PC-9 (cell line): Measurements from ENCODE around the gene ATP8B3. TPM values are rescaled to one million over a fixed set of nuclear protein-coding genes. Genes with fewer than 3 reads are reported as not detected.

Source experiments
- BruUV-seq: library from RNA; stranded (reverse); fragments of 400-500 nt; replicated peaks from 2 replicates; lab custom pipeline; 2021; lab: Mats Ljungman, UMichigan
- CTCF ChIA-PET: fragments of 300-600 bp; sonication (Branson Sonifier 250); formaldehyde crosslinking; loops from one replicate; lab custom pipeline; 2022; ENCODE audit warnings: antibody characterized with exemption; lab: Charles Lee
- POLR2A ChIA-PET: fragments of 300-600 bp; sonication (Branson Sonifier 250); formaldehyde crosslinking; loops from one replicate; lab custom pipeline; 2022; ENCODE audit warnings: antibody characterized with exemption; ENCODE audit not compliant: unreplicated experiment; lab: Charles Lee
- DNase-seq, 2 experiments: peaks; one replicate each; pipeline versions ENCODE4 v3.0.0 to v3.0.0-alpha.2; 2015 to 2022; ENCODE audit warnings: mixed read lengths in 1 of 2
- H2AFZ ChIP-seq: fragments of 200-600 bp; sonication (generic); 2 replicates; pipeline ENCODE4 v1.8.1; 2017; ENCODE audit warnings: antibody characterized with exemption
- H3F3A ChIP-seq: fragments of 200-600 bp; sonication (generic); 2 replicates; pipeline ENCODE4 v1.8.1; 2017; ENCODE audit warnings: antibody characterized with exemption, mild to moderate bottlenecking, low read depth; ENCODE audit not compliant: insufficient read depth
- H3K27ac ChIP-seq: fragments of 200-600 bp; sonication (generic); 2 replicates; pipeline ENCODE4 v1.6.1; 2016; ENCODE audit warnings: mixed run types
- H3K27me3 ChIP-seq: fragments of 200-600 bp; sonication (generic); 2 replicates; pipeline ENCODE4 v1.6.1; 2016; ENCODE audit warnings: low read depth, mixed run types; ENCODE audit not compliant: insufficient read depth
- H3K36me3 ChIP-seq: fragments of 200-600 bp; sonication (generic); 2 replicates; pipeline ENCODE4 v1.6.1; 2016; ENCODE audit warnings: low read depth, mixed run types
- H3K4me1 ChIP-seq: fragments of 200-600 bp; sonication (generic); replicated peaks from 2 replicates; pipeline ENCODE4 v1.6.1; 2016; ENCODE audit warnings: mixed run types; ENCODE audit not compliant: insufficient read depth
- H3K4me2 ChIP-seq: fragments of 200-600 bp; sonication (generic); 2 replicates; pipeline ENCODE4 v1.6.1; 2017; ENCODE audit warnings: mixed run types
- H3K4me3 ChIP-seq: fragments of 200-600 bp; sonication (generic); 2 replicates; pipeline ENCODE4 v1.6.1; 2016; ENCODE audit warnings: mixed run types
- H3K79me2 ChIP-seq: fragments of 200-600 bp; sonication (generic); 2 replicates; pipeline ENCODE4 v1.6.1; 2017; ENCODE audit warnings: low read depth, mixed run types
- H3K9me2 ChIP-seq: fragments of 200-600 bp; sonication (generic); 2 replicates; pipeline ENCODE4 v1.8.1; 2017; ENCODE audit warnings: mild to moderate bottlenecking; ENCODE audit not compliant: insufficient read depth
- H3K9me3 ChIP-seq: fragments of 200-600 bp; sonication (generic); 2 replicates; pipeline ENCODE4 v1.8.1; 2016; ENCODE audit warnings: low read depth; ENCODE audit not compliant: insufficient read depth
- H4K20me1 ChIP-seq: fragments of 200-600 bp; sonication (generic); 2 replicates; pipeline ENCODE4 v1.8.1; 2017; ENCODE audit not compliant: insufficient read depth
- CTCF ChIP-seq: fragments of 200-600 bp; sonication (generic); conservative IDR thresholded peaks from 2 replicates; pipeline ENCODE4 v1.6.1; 2017; ENCODE audit warnings: mixed run types, antibody characterized with exemption, mild to moderate bottlenecking, moderate library complexity
- EZH2 ChIP-seq: fragments of 200-600 bp; sonication (generic); IDR thresholded peaks from 2 replicates; pipeline ENCODE4 v1.8.0; 2017; ENCODE audit warnings: antibody characterized with exemption, low read depth
- intact Hi-C: fragments of 100-400 bp; cut with micrococcal nuclease; formaldehyde crosslinking; loops from one replicate; pipeline ENCODE4 v1.10.0; 2022; ENCODE audit not compliant: unreplicated experiment
- total RNA-seq: library from RNA; stranded (reverse); gene quantifications from 2 replicates; pipeline ENCODE4 v1.2.3, GENCODE V29; 2021

ATP8B3 gene
- total RNA-seq, 1 experiment from 2014 or later = 8.3 TPM

GRCh38 chr19:1830978-1831377 lies 18.9 kb upstream of the ATP8B3 start:
- Histone ChIP-seq H4K20me1 (peaks cover 4% of the 10 kb centered on the region), H3K36me3 (no peaks in the 10 kb centered on the region), H3K4me3 (no peak overlapping the region), H3K79me2 (no peaks in the 10 kb centered on the region), H3K27ac (no peak overlapping the region), H3K4me2 (no peak overlapping the region), H3F3A (no peaks in the 10 kb centered on the region), H3K9me2 (no peaks in the 10 kb centered on the region), H3K27me3 (no peaks in the 10 kb centered on the region), H3K9me3 (no peaks in the 10 kb centered on the region), H3K4me1 (no peaks in the 10 kb centered on the region), H2AFZ (no peak overlapping the region)
- intact Hi-C loops = no loop called here
- no peak for DNase-seq
- BruUV-seq = no TSS peak
- TF ChIP-seq CTCF (no peak), EZH2 (no peak)
- POLR2A ChIA-PET = no interaction called here
- CTCF ChIA-PET = no interaction called here

- Histone ChIP-seq H3K79me2 (no peaks in the 10 kb centered on the region), H4K20me1 (peaks cover 5% of the 10 kb centered on the region), H3K9me3 (no peaks in the 10 kb centered on the region), H3K4me2 (no peak overlapping the region), H3K4me3 (no peak overlapping the region), H3K27me3 (no peaks in the 10 kb centered on the region), H3K27ac (no peak overlapping the region), H3F3A (no peaks in the 10 kb centered on the region), H3K36me3 (no peaks in the 10 kb centered on the region), H3K9me2 (no peaks in the 10 kb centered on the region), H3K4me1 (no peaks in the 10 kb centered on the region), H2AFZ (no peak overlapping the region)
- CTCF ChIA-PET = no interaction called here
- DNase-seq = no peak
- intact Hi-C loops = no loop called here
- POLR2A ChIA-PET = no interaction called here
- TF ChIP-seq EZH2 = no peak
- TF ChIP-seq CTCF = no peak
- BruUV-seq = no TSS peak
Measured at GRCh38 chr19:1830568-1830967, 18.5 kb upstream of the ATP8B3 start.

- Histone ChIP-seq H3K4me3 (no peak overlapping the region), H3F3A (no peaks in the 10 kb centered on the region), H3K9me3 (no peaks in the 10 kb centered on the region), H2AFZ (no peak overlapping the region), H3K4me2 (no peak overlapping the region), H3K4me1 (no peaks in the 10 kb centered on the region), H3K27ac (no peak overlapping the region), H4K20me1 (peaks cover 5% of the 10 kb centered on the region), H3K36me3 (no peaks in the 10 kb centered on the region), H3K9me2 (no peaks in the 10 kb centered on the region), H3K79me2 (no peaks in the 10 kb centered on the region), H3K27me3 (no peaks in the 10 kb centered on the region)
- intact Hi-C loops = no loop called here
- CTCF ChIA-PET = no interaction called here
- no peak for DNase-seq
- no peak for TF ChIP-seq EZH2
- TF ChIP-seq CTCF = no peak
- BruUV-seq = no TSS peak
- POLR2A ChIA-PET = no interaction called here
Measured at GRCh38 chr19:1829958-1830357, 17.9 kb upstream of the ATP8B3 start.
